WERI-Rb-1 (cell line): ENCODE measurements around the gene UBE2S.
A peak's percentile ranks its signal among the peaks of the same experiment; 100 is the strongest.

Source experiments
- DNase-seq: peaks from one replicate; pipeline ENCODE4 v3.0.0-alpha.2; 2020
- H3K27ac ChIP-seq: fragments of 250-450 bp; sonication (Bioruptor Pico); 2 replicates; pipeline ENCODE4 v1.5.1; 2020; ENCODE audit warnings: mild to moderate bottlenecking, moderate library complexity
- H3K27me3 ChIP-seq: fragments of 250-450 bp; sonication (Bioruptor Pico); 2 replicates; pipeline ENCODE4 v1.5.1; 2021; ENCODE audit warnings: mild to moderate bottlenecking, low read depth, moderate library complexity; ENCODE audit not compliant: insufficient read depth, severe bottlenecking
- H3K36me3 ChIP-seq: fragments of 250-450 bp; sonication (Bioruptor Pico); 2 replicates; pipeline ENCODE4 v1.5.1; 2020; ENCODE audit warnings: mild to moderate bottlenecking, moderate library complexity
- H3K4me3 ChIP-seq: 2 replicates; pipeline ENCODE4 v1.5.1; 2011; ENCODE audit warnings: low read depth, mild to moderate bottlenecking, control low read depth, low read length
- H3K9me3 ChIP-seq: fragments of 250-450 bp; sonication (Bioruptor Pico); 2 replicates; pipeline ENCODE4 v1.5.1; 2021; ENCODE audit warnings: mild to moderate bottlenecking, moderate library complexity; ENCODE audit not compliant: severe bottlenecking
- TF ChIP-seq, protein P1 (sequence below): IDR thresholded peaks from 2 replicates; pipeline ENCODE4 v1.5.1; 2011; ENCODE audit warnings: low read depth, mild to moderate bottlenecking, control low read depth, inconsistent platforms, low read length

The UBE2S gene

DNA sequence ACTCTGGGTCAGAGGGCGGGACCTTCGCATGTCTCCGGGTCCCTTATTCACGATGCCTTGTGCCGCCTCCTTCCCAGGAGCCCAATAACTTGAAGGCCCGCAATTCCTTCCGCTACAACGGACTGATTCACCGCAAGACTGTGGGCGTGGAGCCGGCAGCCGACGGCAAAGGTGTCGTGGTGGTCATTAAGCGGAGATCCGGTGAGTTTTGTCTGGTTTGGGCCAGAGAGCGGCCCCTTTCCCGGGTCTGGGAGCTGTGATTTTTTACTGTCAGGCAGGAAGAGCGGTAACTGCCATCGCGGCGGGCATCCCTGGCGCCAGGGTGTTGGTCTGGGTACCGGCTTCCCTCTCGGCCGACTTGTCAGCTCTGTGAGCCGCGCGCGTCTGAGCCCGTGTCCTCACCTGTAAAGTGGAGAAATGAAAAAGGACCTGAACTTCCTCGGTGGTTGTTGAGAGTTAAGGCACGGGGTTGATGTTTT is 21.1 kb downstream of the UBE2S start:
- TF ChIP-seq, protein P1, sequence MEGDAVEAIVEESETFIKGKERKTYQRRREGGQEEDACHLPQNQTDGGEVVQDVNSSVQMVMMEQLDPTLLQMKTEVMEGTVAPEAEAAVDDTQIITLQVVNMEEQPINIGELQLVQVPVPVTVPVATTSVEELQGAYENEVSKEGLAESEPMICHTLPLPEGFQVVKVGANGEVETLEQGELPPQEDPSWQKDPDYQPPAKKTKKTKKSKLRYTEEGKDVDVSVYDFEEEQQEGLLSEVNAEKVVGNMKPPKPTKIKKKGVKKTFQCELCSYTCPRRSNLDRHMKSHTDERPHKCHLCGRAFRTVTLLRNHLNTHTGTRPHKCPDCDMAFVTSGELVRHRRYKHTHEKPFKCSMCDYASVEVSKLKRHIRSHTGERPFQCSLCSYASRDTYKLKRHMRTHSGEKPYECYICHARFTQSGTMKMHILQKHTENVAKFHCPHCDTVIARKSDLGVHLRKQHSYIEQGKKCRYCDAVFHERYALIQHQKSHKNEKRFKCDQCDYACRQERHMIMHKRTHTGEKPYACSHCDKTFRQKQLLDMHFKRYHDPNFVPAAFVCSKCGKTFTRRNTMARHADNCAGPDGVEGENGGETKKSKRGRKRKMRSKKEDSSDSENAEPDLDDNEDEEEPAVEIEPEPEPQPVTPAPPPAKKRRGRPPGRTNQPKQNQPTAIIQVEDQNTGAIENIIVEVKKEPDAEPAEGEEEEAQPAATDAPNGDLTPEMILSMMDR, result no peak
- Histone ChIP-seq H3K9me3 (no peaks in the 10 kb centered on the region), H3K4me3 (peak overlapping the region; percentile 85), H3K27ac (peak overlapping the region; percentile 79), H3K36me3 (peaks cover 52% of the 10 kb centered on the region), H3K27me3 (no peaks in the 10 kb centered on the region)
- no peak for DNase-seq

DNA sequence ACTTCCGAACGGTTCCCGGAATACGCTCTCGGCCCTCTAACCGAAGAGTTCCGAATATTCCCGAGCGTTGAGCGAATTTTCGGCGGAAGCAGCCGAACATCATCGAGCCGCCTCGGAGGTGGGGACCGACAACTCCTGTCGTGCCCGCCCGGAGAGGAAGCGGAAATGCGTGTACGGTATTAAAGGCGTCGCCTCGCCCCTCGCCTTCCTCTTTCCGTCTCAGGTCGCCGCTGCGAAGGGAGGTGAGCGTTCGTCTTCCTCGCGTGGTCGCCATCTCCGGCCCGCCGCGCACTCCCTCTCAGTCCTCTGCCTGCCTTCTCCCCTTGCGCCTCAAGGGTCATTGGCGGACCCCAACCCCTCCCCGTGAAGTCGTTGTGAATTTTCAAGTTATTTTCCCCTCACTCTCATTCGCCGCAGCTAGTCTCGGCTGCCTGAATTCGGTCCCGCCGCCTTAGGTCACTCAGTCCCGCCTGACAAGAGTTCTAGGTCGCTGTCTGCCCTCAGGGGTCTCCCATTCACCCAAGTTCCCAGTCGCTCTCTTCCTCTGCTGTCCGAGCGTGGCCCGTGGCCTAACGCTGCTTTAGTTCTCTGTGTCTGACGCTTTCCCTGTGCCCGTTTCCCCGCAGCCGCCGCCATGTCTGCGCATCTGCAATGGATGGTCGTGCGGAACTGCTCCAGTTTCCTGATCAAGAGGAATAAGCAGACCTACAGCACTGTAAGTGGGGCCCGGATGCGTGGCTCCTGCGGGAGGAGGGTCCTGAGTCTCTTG is 21.7 kb downstream of the UBE2S start, which contains the start of gene RPL28:
Gene RPL28 (plus strand): TSS at position 209 of the 769 bp plus-strand sequence. CDS start 426 bp downstream, at position 635.
- TF ChIP-seq, protein P1, result no peak
- no peaks in the 10 kb centered on the region for H3K9me3 ChIP-seq
- H3K36me3 ChIP-seq, result peaks cover 46% of the 10 kb centered on the region
- peak within 1 kb of the TSS; percentile 85 for H3K4me3 ChIP-seq
- peak; percentile 97 for DNase-seq
- H3K27ac ChIP-seq, result peak within 1 kb of the TSS; percentile 79
- no peaks in the 10 kb centered on the region for H3K27me3 ChIP-seq

DNA sequence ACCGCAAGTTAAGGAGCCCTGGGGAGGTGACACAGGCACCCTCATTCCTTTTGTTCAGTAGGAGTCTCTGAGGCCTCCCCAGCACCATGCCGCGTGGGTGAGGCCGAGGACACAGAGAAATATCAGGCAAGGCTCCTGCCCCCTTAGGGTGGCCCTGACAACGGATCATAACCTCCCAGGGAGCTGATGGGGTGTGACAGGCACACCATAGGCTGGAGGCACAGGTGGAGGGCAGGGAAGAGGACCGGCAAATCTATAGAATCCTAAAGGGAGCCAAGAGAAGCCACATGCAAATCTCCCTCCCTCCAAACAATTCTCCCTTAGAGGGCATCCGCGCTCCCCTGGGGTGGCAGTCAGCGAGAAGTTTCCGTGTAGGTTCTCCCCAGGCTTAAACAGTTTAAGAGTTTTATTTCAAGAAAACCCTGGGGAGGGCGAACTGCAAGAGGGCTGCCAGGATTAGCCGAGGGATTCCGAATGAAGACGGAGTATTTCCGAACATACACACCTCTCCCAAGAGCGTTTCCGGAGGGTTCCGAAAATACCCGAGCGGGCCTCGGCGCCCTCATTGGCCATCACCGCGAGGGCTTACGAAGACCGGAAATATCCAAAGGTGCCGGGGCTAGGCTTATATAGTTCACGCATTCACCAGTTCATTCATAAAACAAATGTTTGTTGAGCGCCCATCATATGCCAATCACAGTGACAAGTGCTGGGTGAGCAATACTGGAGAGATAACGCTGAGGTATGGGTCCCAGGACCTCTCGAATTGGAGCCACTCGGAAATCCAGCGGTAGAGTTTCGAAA is 22.5 kb downstream of the UBE2S start:
- Histone ChIP-seq H3K4me3 (peak overlapping the region; percentile 85), H3K9me3 (no peaks in the 10 kb centered on the region), H3K36me3 (peaks cover 40% of the 10 kb centered on the region), H3K27me3 (no peaks in the 10 kb centered on the region), H3K27ac (peak overlapping the region; percentile 79)
- peak; percentile 98 for DNase-seq
- TF ChIP-seq, protein P1, result no peak

- H3K4me3 ChIP-seq, result peak within 1 kb of the TSS; percentile 85
- TF ChIP-seq, protein P1, result no peak
- DNase-seq, result no peak
- no peaks in the 10 kb centered on the region for H3K27me3 ChIP-seq
- peaks cover 32% of the 10 kb centered on the region for H3K36me3 ChIP-seq
- H3K27ac ChIP-seq, result peak within 1 kb of the TSS; percentile 79
- no peaks in the 10 kb centered on the region for H3K9me3 ChIP-seq
Measured at GRCh38 chr19:55384131-55384919, 23.3 kb downstream of the UBE2S start, which contains the start of gene TMEM238. TMEM238 (minus strand) TSS chr19:55384292; CDS start chr19:55384259, 33 bp downstream.
